Neural progenitor cell (in vitro differentiated cells): ENCODE measurements around the gene TP53. TPM values are rescaled to one million over a fixed set of nuclear protein-coding genes. Genes with fewer than 3 reads are reported as not detected.
A peak's percentile ranks its signal among the peaks of the same experiment; 100 is the strongest.

Experiments used
- DNase-seq: peaks from one replicate; pipeline ENCODE4 v3.0.0-alpha.2; 2016; ENCODE audit warnings: low spot score
- H2AFZ ChIP-seq: fragments of 200-600 bp; sonication (generic); replicated peaks from 2 replicates; pipeline ENCODE4 v1.6.1; 2016; ENCODE audit warnings: antibody characterized with exemption
- H3F3A ChIP-seq: fragments of 200-600 bp; sonication (generic); 2 replicates; pipeline ENCODE4 v1.6.1; 2016; ENCODE audit warnings: antibody characterized with exemption, low read depth
- H3K27ac ChIP-seq: fragments of 200-600 bp; sonication (generic); 2 replicates; pipeline ENCODE4 v1.5.1; 2016; ENCODE audit warnings: mild to moderate bottlenecking
- H3K27me3 ChIP-seq: fragments of 200-600 bp; sonication (generic); 2 replicates; pipeline ENCODE4 v1.6.1; 2016; ENCODE audit warnings: mild to moderate bottlenecking, moderate library complexity
- H3K36me3 ChIP-seq: fragments of 200-600 bp; sonication (generic); 2 replicates; pipeline ENCODE4 v1.5.1; 2016
- H3K4me1 ChIP-seq: fragments of 200-600 bp; sonication (generic); 2 replicates; pipeline ENCODE4 v1.6.1; 2016; ENCODE audit warnings: mixed run types
- H3K4me2 ChIP-seq: fragments of 200-600 bp; sonication (generic); 2 replicates; pipeline ENCODE4 v1.6.1; 2016
- H3K4me3 ChIP-seq: fragments of 200-600 bp; sonication (generic); 2 replicates; pipeline ENCODE4 v1.5.1; 2016
- H3K79me2 ChIP-seq: fragments of 200-600 bp; sonication (generic); 2 replicates; pipeline ENCODE4 v1.6.1; 2016; ENCODE audit warnings: low read depth
- H3K9ac ChIP-seq: fragments of 200-600 bp; sonication (generic); 2 replicates; pipeline ENCODE4 v1.6.1; 2016
- H3K9me3 ChIP-seq: fragments of 200-600 bp; sonication (generic); 2 replicates; pipeline ENCODE4 v1.5.1; 2016; ENCODE audit warnings: low read depth
- H4K20me1 ChIP-seq: fragments of 200-600 bp; sonication (generic); 2 replicates; pipeline ENCODE4 v1.6.1; 2016; ENCODE audit warnings: low read depth
- H3K27ac Mint-ChIP-seq: 3 replicates; pipeline ENCODE4 v1.8.0; 2021; ENCODE audit warnings: mixed read lengths
- H3K27me3 Mint-ChIP-seq: 2 replicates; pipeline ENCODE4 v1.8.0; 2022; ENCODE audit warnings: low read depth, mild to moderate bottlenecking, inconsistent platforms, moderate library complexity, mixed read lengths; ENCODE audit not compliant: insufficient read depth
- H3K36me3 Mint-ChIP-seq: 3 replicates; pipeline ENCODE4 v1.8.0; 2021; ENCODE audit warnings: mixed read lengths
- H3K4me1 Mint-ChIP-seq: 3 replicates; pipeline ENCODE4 v1.8.0; 2021; ENCODE audit warnings: mixed read lengths
- H3K4me3 Mint-ChIP-seq: 3 replicates; pipeline ENCODE4 v1.8.0; 2021; ENCODE audit warnings: mild to moderate bottlenecking, moderate library complexity, mixed read lengths
- H3K9me3 Mint-ChIP-seq: 3 replicates; pipeline ENCODE4 v1.8.0; 2020; ENCODE audit warnings: mixed read lengths
- CTCF ChIP-seq: fragments of 200-600 bp; sonication (generic); IDR thresholded peaks from 2 replicates; pipeline ENCODE4 v1.5.1; 2017; ENCODE audit warnings: antibody characterized with exemption, mild to moderate bottlenecking
- EZH2 ChIP-seq: fragments of 200-600 bp; sonication (generic); IDR thresholded peaks from 2 replicates; pipeline ENCODE4 v1.6.1; 2017; ENCODE audit warnings: antibody characterized with exemption, mild to moderate bottlenecking, moderate library complexity
- EZH2phosphoT487 ChIP-seq: fragments of 200-600 bp; sonication (generic); IDR thresholded peaks from 2 replicates; pipeline ENCODE4 v1.6.1; 2017; ENCODE audit warnings: antibody characterized with exemption
- total RNA-seq: library from RNA; depleted of rRNA; stranded (reverse); fragments of >200 nt; gene quantifications from 2 replicates; pipeline ENCODE4 v1.2.3, GENCODE V29; 2015; ENCODE audit warnings: low replicate concordance

TP53 gene
- total RNA-seq, 1 donor from 2014 or later: 54.9 TPM

DNA sequence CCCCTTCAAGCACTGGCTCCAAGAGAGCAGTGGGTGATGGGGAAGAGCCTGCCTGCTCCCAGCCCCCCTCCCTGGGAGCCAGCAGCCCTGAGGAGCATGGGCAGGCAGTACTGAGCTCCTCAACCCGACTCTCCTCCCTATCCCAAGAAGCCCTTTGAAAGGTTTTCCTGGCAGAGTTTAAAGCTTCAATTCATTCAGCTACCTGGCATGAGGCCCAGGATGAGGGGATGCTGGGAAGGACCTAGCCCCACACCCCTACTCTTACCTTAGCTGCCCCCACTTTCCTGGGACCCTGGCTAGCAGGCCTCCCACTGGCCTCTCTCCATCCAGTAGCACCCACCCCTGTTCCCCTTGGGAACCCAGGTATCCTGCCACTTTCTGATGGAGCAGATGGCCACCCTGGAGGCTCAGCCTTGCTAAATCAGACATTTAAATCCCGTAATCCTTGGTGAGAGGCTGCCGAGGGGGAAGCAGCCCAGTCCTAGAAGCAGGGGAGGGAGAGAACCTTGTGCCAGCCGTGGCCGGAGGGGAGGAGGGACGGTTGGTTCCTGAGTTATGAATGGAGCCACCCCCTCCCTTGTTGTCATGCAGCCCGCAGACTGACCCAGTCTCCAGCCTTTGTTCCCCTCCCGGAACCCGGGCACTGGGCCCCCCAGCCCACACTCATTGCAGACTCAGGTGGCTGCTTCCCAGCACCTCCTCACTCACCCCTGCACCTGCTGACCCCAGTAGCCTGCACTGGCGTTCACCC lies 19.5 kb downstream of the TP53 start:
- peaks cover 20% of the 10 kb centered on the region for H3K36me3 Mint-ChIP-seq
- Histone ChIP-seq H3K27me3 (no peaks in the 10 kb centered on the region), H4K20me1 (no peaks in the 10 kb centered on the region), H3F3A (peaks cover 6% of the 10 kb centered on the region), H3K9me3 (no peaks in the 10 kb centered on the region), H2AFZ (no peak overlapping the region), H3K4me3 (no peak overlapping the region), H3K4me2 (no peak overlapping the region), H3K79me2 (no peaks in the 10 kb centered on the region), H3K27ac (no peak overlapping the region), H3K36me3 (no peaks in the 10 kb centered on the region), H3K9ac (no peak overlapping the region), H3K4me1 (no peaks in the 10 kb centered on the region)
- DNase-seq: no peak
- H3K27ac Mint-ChIP-seq: no peak overlapping the region
- no peak overlapping the region for H3K4me3 Mint-ChIP-seq
- H3K4me1 Mint-ChIP-seq: no peaks in the 10 kb centered on the region
- H3K9me3 Mint-ChIP-seq: no peaks in the 10 kb centered on the region
- TF ChIP-seq CTCF (no peak), EZH2 (no peak), EZH2phosphoT487 (no peak)
- H3K27me3 Mint-ChIP-seq: peaks cover 5% of the 10 kb centered on the region

DNA sequence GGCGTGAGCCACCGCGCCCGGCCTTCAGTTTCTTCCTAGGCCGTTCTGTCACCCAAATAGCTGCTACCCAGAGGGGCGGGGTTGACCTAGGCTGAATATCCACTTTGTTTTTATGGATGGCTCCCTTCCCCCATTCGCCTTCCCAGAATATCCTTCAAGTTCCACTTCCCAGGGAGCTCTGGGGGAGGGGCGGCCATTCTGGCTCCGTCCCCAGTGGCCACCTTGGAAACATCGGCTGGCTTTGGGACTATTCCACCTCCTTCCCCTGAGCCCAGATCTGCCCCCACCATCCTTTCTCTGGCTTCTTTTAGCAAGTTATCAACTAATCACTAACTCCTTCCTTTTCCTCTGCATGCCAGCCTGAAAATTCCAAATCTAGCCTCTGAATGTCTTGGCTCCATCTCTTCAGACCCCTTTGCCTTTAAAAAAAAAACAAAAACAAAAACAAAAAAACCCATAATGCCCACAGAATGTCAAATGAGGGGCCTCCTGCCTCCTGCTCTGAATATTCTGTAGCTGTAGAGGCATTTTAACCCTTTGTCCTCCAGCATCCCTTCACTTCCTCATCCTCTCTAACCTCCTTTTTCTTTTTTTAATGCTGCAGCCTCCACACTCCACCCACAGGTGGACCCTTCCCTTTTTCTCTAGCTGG lies 30.2 kb downstream of the TP53 start:
- no peaks in the 10 kb centered on the region for H3K9me3 ChIP-seq
- peak; percentile 59 for DNase-seq
- Mint-ChIP-seq H3K4me1 (peaks cover 33% of the 10 kb centered on the region), H3K4me3 (peak overlapping the region; percentile 59), H3K27ac (peak overlapping the region; percentile 44), H3K9me3 (no peaks in the 10 kb centered on the region), H3K36me3 (peaks cover 21% of the 10 kb centered on the region), H3K27me3 (peaks cover 6% of the 10 kb centered on the region)
- TF ChIP-seq CTCF: no peak
- peaks cover 17% of the 10 kb centered on the region for H3K27me3 ChIP-seq
- peaks cover 28% of the 10 kb centered on the region for H3F3A ChIP-seq
- H3K4me2 ChIP-seq: peak overlapping the region; percentile 52
- H3K4me3 ChIP-seq: no peak overlapping the region
- H2AFZ ChIP-seq: no peak overlapping the region
- H3K4me1 ChIP-seq: peaks cover 8% of the 10 kb centered on the region
- no peak overlapping the region for H3K27ac ChIP-seq
- no peaks in the 10 kb centered on the region for H3K79me2 ChIP-seq
- H3K36me3 ChIP-seq: no peaks in the 10 kb centered on the region
- no peaks in the 10 kb centered on the region for H4K20me1 ChIP-seq
- H3K9ac ChIP-seq: no peak overlapping the region

DNA sequence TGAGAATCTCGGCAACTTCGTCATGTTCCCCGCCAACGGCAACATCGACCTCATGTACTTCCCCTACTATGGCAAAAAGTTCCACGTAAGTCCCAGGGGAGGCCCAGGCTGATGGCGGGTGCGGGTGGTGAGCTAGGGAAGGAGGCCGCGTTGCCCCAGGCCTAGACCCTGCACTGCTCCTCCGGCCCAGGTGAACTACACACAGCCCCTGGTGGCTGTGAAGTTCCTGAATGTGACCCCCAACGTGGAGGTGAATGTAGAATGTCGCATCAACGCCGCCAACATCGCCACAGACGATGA lies 31.8 kb downstream of the TP53 start:
- Histone ChIP-seq H3K9ac (no peak overlapping the region), H3K4me3 (no peak overlapping the region), H3F3A (peaks cover 39% of the 10 kb centered on the region), H3K9me3 (no peaks in the 10 kb centered on the region), H3K27me3 (peaks cover 31% of the 10 kb centered on the region), H3K4me1 (peaks cover 8% of the 10 kb centered on the region), H3K36me3 (no peaks in the 10 kb centered on the region), H4K20me1 (no peaks in the 10 kb centered on the region), H3K4me2 (no peak overlapping the region), H2AFZ (no peak overlapping the region), H3K27ac (no peak overlapping the region), H3K79me2 (no peaks in the 10 kb centered on the region)
- Mint-ChIP-seq H3K4me1 (peaks cover 40% of the 10 kb centered on the region), H3K4me3 (peak overlapping the region; percentile 65), H3K36me3 (peaks cover 21% of the 10 kb centered on the region), H3K27ac (no peak overlapping the region), H3K27me3 (peaks cover 10% of the 10 kb centered on the region), H3K9me3 (no peaks in the 10 kb centered on the region)
- no peak for TF ChIP-seq EZH2
- no peak for TF ChIP-seq CTCF
- TF ChIP-seq EZH2phosphoT487: no peak
- no peak for DNase-seq
